PC-9 (cell line): Measurements from ENCODE around the gene VEZT. TPM values are rescaled to one million over a fixed set of nuclear protein-coding genes. Genes with fewer than 3 reads are reported as not detected.
A peak's percentile ranks its signal among the peaks of the same experiment; 100 is the strongest.

Source experiments
- Bru-seq: library from RNA; stranded (reverse); fragments of 400-500 nt; gene quantifications from one replicate; lab custom pipeline; 2021; lab: Mats Ljungman, UMichigan
- BruChase-seq, 2 experiments: library from RNA; stranded (reverse); fragments of 400-500 nt; gene quantifications; one replicate each; lab custom pipeline; 2021; lab: Mats Ljungman, UMichigan
- BruUV-seq: library from RNA; stranded (reverse); fragments of 400-500 nt; replicated peaks from 2 replicates; lab custom pipeline; 2021; lab: Mats Ljungman, UMichigan
- CTCF ChIA-PET: fragments of 300-600 bp; sonication (Branson Sonifier 250); formaldehyde crosslinking; loops from one replicate; lab custom pipeline; 2022; ENCODE audit warnings: antibody characterized with exemption; lab: Charles Lee
- POLR2A ChIA-PET: fragments of 300-600 bp; sonication (Branson Sonifier 250); formaldehyde crosslinking; loops from one replicate; lab custom pipeline; 2022; ENCODE audit warnings: antibody characterized with exemption; ENCODE audit not compliant: unreplicated experiment; lab: Charles Lee
- DNase-seq, 2 experiments: peaks; one replicate each; pipeline versions ENCODE4 v3.0.0 to v3.0.0-alpha.2; 2015 to 2022; ENCODE audit warnings: mixed read lengths in 1 of 2
- H2AFZ ChIP-seq: fragments of 200-600 bp; sonication (generic); 2 replicates; pipeline ENCODE4 v1.8.1; 2017; ENCODE audit warnings: antibody characterized with exemption
- H3F3A ChIP-seq: fragments of 200-600 bp; sonication (generic); 2 replicates; pipeline ENCODE4 v1.8.1; 2017; ENCODE audit warnings: antibody characterized with exemption, mild to moderate bottlenecking, low read depth; ENCODE audit not compliant: insufficient read depth
- H3K27ac ChIP-seq: fragments of 200-600 bp; sonication (generic); 2 replicates; pipeline ENCODE4 v1.6.1; 2016; ENCODE audit warnings: mixed run types
- H3K27me3 ChIP-seq: fragments of 200-600 bp; sonication (generic); 2 replicates; pipeline ENCODE4 v1.6.1; 2016; ENCODE audit warnings: low read depth, mixed run types; ENCODE audit not compliant: insufficient read depth
- H3K36me3 ChIP-seq: fragments of 200-600 bp; sonication (generic); 2 replicates; pipeline ENCODE4 v1.6.1; 2016; ENCODE audit warnings: low read depth, mixed run types
- H3K4me1 ChIP-seq: fragments of 200-600 bp; sonication (generic); replicated peaks from 2 replicates; pipeline ENCODE4 v1.6.1; 2016; ENCODE audit warnings: mixed run types; ENCODE audit not compliant: insufficient read depth
- H3K4me2 ChIP-seq: fragments of 200-600 bp; sonication (generic); 2 replicates; pipeline ENCODE4 v1.6.1; 2017; ENCODE audit warnings: mixed run types
- H3K4me3 ChIP-seq: fragments of 200-600 bp; sonication (generic); 2 replicates; pipeline ENCODE4 v1.6.1; 2016; ENCODE audit warnings: mixed run types
- H3K79me2 ChIP-seq: fragments of 200-600 bp; sonication (generic); 2 replicates; pipeline ENCODE4 v1.6.1; 2017; ENCODE audit warnings: low read depth, mixed run types
- H3K9me2 ChIP-seq: fragments of 200-600 bp; sonication (generic); 2 replicates; pipeline ENCODE4 v1.8.1; 2017; ENCODE audit warnings: mild to moderate bottlenecking; ENCODE audit not compliant: insufficient read depth
- H3K9me3 ChIP-seq: fragments of 200-600 bp; sonication (generic); 2 replicates; pipeline ENCODE4 v1.8.1; 2016; ENCODE audit warnings: low read depth; ENCODE audit not compliant: insufficient read depth
- H4K20me1 ChIP-seq: fragments of 200-600 bp; sonication (generic); 2 replicates; pipeline ENCODE4 v1.8.1; 2017; ENCODE audit not compliant: insufficient read depth
- EZH2 ChIP-seq: fragments of 200-600 bp; sonication (generic); IDR thresholded peaks from 2 replicates; pipeline ENCODE4 v1.8.0; 2017; ENCODE audit warnings: antibody characterized with exemption, low read depth
- intact Hi-C: fragments of 100-400 bp; cut with micrococcal nuclease; formaldehyde crosslinking; loops from one replicate; pipeline ENCODE4 v1.10.0; 2022; ENCODE audit not compliant: unreplicated experiment
- long read RNA-seq: library from polyadenylated mRNA; stranded (forward); transcript quantifications from one replicate; pipeline ENCODE4 v2.0.0, GENCODE V29; 2022
- total RNA-seq: library from RNA; stranded (reverse); gene quantifications from 2 replicates; pipeline ENCODE4 v1.2.3, GENCODE V29; 2021
- TF ChIP-seq, protein P1 (sequence below): fragments of 200-600 bp; sonication (generic); conservative IDR thresholded peaks from 2 replicates; pipeline ENCODE4 v1.6.1; 2017; ENCODE audit warnings: mixed run types, antibody characterized with exemption, mild to moderate bottlenecking, moderate library complexity

VEZT gene, protein sequence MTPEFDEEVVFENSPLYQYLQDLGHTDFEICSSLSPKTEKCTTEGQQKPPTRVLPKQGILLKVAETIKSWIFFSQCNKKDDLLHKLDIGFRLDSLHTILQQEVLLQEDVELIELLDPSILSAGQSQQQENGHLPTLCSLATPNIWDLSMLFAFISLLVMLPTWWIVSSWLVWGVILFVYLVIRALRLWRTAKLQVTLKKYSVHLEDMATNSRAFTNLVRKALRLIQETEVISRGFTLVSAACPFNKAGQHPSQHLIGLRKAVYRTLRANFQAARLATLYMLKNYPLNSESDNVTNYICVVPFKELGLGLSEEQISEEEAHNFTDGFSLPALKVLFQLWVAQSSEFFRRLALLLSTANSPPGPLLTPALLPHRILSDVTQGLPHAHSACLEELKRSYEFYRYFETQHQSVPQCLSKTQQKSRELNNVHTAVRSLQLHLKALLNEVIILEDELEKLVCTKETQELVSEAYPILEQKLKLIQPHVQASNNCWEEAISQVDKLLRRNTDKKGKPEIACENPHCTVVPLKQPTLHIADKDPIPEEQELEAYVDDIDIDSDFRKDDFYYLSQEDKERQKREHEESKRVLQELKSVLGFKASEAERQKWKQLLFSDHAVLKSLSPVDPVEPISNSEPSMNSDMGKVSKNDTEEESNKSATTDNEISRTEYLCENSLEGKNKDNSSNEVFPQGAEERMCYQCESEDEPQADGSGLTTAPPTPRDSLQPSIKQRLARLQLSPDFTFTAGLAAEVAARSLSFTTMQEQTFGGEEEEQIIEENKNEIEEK
- 35.2 and 46.8 TPM in 2 replicates for total RNA-seq
- percentile 90 among the genes with signal in this experiment for Bru-seq, nascent RNA
- percentile 80 among the genes with signal in this experiment for BruChase-seq, experiment 1, labeled RNA remaining after a 2-hour chase
- BruChase-seq, experiment 2, labeled RNA remaining after a 6-hour chase = percentile 76 among the genes with signal in this experiment
- long read RNA-seq, full-length matches to known transcripts = 14 of 30 reads
- long read RNA-seq, partial matches to known transcripts = 5 of 30 reads
- long read RNA-seq, other reads (novel, unspliced or antisense) = 11 of 30 reads

DNA sequence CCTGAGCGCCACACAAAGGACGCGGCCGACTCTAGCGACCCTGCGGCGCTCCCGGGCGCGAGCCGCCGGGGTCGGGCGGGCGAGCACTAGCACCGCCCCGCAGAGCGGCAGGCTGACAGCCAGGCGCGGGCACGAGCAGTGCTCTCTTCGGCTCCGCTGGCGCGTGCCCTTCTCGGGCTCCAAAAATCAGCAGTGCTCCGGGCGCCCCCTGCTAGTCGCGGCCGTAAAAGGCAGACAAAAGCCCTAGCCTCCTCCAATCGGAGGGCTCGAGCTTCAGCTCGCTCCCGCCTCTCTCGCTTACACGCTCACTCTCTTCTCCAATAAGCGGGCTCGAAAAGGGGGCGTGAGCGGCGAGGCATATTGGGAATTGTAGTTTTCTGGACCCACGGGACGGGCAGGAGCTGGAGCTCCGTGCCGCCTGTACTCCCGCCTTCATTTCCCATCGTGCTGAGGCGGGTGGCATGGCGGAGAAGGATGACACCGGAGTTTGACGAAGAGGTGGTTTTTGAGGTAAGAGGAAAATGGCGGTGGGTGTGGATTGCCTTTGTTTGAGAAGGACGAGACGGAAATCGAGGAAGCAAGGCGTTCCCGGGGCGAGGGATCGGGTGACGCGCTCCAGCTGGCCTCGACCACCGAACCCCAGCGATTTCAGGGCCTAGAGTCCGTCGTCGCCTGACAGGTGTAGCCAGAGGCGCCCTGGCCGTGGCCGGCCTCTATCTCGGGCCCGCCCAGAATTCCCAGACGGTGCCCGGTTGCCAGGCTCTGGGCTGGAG lies at the start of gene VEZT, which contains the start of gene FGD6:
VEZT (plus strand) TSS at position 431 of the 773 bp plus-strand sequence; CDS start at position 475, 44 bp downstream.
FGD6 (minus strand) TSS at position 91 of the 773 bp plus-strand sequence. CDS start 227 bp downstream, outside the sequence.
- TF ChIP-seq, protein P1, sequence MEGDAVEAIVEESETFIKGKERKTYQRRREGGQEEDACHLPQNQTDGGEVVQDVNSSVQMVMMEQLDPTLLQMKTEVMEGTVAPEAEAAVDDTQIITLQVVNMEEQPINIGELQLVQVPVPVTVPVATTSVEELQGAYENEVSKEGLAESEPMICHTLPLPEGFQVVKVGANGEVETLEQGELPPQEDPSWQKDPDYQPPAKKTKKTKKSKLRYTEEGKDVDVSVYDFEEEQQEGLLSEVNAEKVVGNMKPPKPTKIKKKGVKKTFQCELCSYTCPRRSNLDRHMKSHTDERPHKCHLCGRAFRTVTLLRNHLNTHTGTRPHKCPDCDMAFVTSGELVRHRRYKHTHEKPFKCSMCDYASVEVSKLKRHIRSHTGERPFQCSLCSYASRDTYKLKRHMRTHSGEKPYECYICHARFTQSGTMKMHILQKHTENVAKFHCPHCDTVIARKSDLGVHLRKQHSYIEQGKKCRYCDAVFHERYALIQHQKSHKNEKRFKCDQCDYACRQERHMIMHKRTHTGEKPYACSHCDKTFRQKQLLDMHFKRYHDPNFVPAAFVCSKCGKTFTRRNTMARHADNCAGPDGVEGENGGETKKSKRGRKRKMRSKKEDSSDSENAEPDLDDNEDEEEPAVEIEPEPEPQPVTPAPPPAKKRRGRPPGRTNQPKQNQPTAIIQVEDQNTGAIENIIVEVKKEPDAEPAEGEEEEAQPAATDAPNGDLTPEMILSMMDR = peak; percentile 68
- TF ChIP-seq EZH2 = no peak
- peak within 1 kb of the TSS; percentile 94 for H3K4me2 ChIP-seq
- ChIA-PET POLR2A (interaction anchor here (0.6 to 1.0 kb wide), 6 partner anchors 8 to 1001 kb away, joined by 3 to 5 read pairs (median 3); no protein-coding TSS in a partner anchor), CTCF (interaction anchor here (0.6 kb wide), 2 partner anchors 26 to 317 kb away, joined by 3 to 4 read pairs; no protein-coding TSS in a partner anchor)
- no peaks in the 10 kb centered on the region for H3K27me3 ChIP-seq
- no TSS peak for BruUV-seq
- H4K20me1 ChIP-seq = peaks cover 12% of the 10 kb centered on the region
- peaks cover 16% of the 10 kb centered on the region for H3K36me3 ChIP-seq
- peaks cover 53% of the 10 kb centered on the region for H3K4me1 ChIP-seq
- H3K79me2 ChIP-seq = peaks cover 89% of the 10 kb centered on the region
- H3K4me3 ChIP-seq = peak within 1 kb of the TSS; percentile 95
- peak; percentile 98 for DNase-seq
- peaks cover 27% of the 10 kb centered on the region for H3F3A ChIP-seq
- intact Hi-C loops = loop anchor here (1.0 to 5.0 kb wide), 9 partner anchors 13 to 670 kb away; no protein-coding TSS in a partner anchor
- no peaks in the 10 kb centered on the region for H3K9me2 ChIP-seq
- no peaks in the 10 kb centered on the region for H3K9me3 ChIP-seq
- peak within 1 kb of the TSS; percentile 77 for H3K27ac ChIP-seq
- H2AFZ ChIP-seq = peak within 1 kb of the TSS; percentile 74

DNA sequence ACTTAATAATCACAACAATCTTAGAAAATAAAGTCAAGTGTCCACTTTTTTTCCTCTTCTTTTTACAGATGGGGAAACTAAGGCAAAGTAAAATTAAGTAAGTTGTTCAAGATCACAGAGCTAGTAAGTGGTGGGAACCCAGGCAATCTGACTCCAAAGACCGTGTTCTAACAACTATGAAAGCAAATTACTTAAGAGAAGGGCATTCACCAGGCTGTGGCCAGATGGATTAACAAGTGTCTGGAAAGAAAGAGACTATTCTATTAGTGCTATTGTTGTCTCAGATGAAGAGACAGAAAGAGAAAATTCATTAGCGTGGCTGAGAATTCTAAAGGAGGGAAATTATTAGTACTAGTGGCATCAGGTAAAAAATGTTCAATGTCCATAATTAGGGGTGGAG lies 48.9 kb upstream of the VEZT start:
- Histone ChIP-seq H3K9me3 (no peaks in the 10 kb centered on the region), H3K27ac (no peak overlapping the region), H3K4me1 (no peaks in the 10 kb centered on the region), H3K79me2 (no peaks in the 10 kb centered on the region), H3F3A (peaks cover 5% of the 10 kb centered on the region; the same call in 1 of the 2 replicates), H3K4me3 (no peak overlapping the region), H3K36me3 (no peaks in the 10 kb centered on the region), H2AFZ (no peak overlapping the region), H3K27me3 (no peaks in the 10 kb centered on the region), H4K20me1 (no peaks in the 10 kb centered on the region), H3K9me2 (no peaks in the 10 kb centered on the region), H3K4me2 (no peak overlapping the region)
- no TSS peak for BruUV-seq
- ChIA-PET POLR2A (no interaction called here), CTCF (no interaction called here)
- DNase-seq = no peak
- TF ChIP-seq, protein P1 = no peak
- TF ChIP-seq EZH2 = no peak
- intact Hi-C loops = no loop called here
